ENCODE data around the gene RNPS1. TPM values are rescaled to one million over a fixed set of nuclear protein-coding genes. Genes with fewer than 3 reads are reported as not detected.
A peak's percentile ranks its signal among the peaks of the same experiment; 100 is the strongest.

Gene RNPS1
- total RNA-seq, 2 donors from 2014 or later = 204 to 224 TPM

GRCh38 chr16:2216330-2216729 lies 51.6 kb downstream of the RNPS1 start:
- H3K9me3 ChIP-seq (ENCODE audit: control insufficient read depth, low read length, poor library complexity, severe bottlenecking) = no peaks in the 10 kb centered on the region
- H3K27ac Mint-ChIP-seq = no peak overlapping the region
- peaks cover 15% of the 10 kb centered on the region for H3K4me1 Mint-ChIP-seq
- peak overlapping the region; percentile 45 for H3K4me3 Mint-ChIP-seq
- H3K36me3 Mint-ChIP-seq (ENCODE audit: low read depth) = no peaks in the 10 kb centered on the region
- no peak for DNase-seq
- no peaks in the 10 kb centered on the region for H3K27me3 Mint-ChIP-seq
- no peak for ATAC-seq

GRCh38 chr16:2214719-2214968 lies 53.3 kb downstream of the RNPS1 start, which contains the start of gene PGP:
TSS of gene PGP (minus strand) at chr16:2214840. CDS start at chr16:2214777, 63 bp downstream.
- ATAC-seq (peak; percentile 95), DNase-seq (peak in 1 of 3 donors; percentile 99)
- no peaks in the 10 kb centered on the region for H3K9me3 ChIP-seq (ENCODE audit: control insufficient read depth, low read length, poor library complexity, severe bottlenecking)
- Mint-ChIP-seq H3K4me1 (peaks cover 15% of the 10 kb centered on the region), H3K27me3 (no peaks in the 10 kb centered on the region), H3K36me3 (ENCODE audit: low read depth) (no peaks in the 10 kb centered on the region), H3K4me3 (peak within 1 kb of the TSS; percentile 87), H3K27ac (peak within 1 kb of the TSS; percentile 65)

- ATAC-seq = no peak
- Mint-ChIP-seq H3K27ac (peak overlapping the region; percentile 65), H3K27me3 (no peaks in the 10 kb centered on the region)
Measured at GRCh38 chr16:2213817-2214718, 53.9 kb downstream of the RNPS1 start.

GRCh38 chr16:2212362-2213324 lies 55.3 kb downstream of the RNPS1 start:
- H3K36me3 Mint-ChIP-seq (ENCODE audit: low read depth) = peaks cover 3% of the 10 kb centered on the region
- H3K27ac Mint-ChIP-seq = no peak overlapping the region
- DNase-seq = no peak
- peaks cover 21% of the 10 kb centered on the region for H3K4me1 Mint-ChIP-seq
- peak overlapping the region; percentile 87 for H3K4me3 Mint-ChIP-seq
- ATAC-seq = no peak
- no peaks in the 10 kb centered on the region for H3K9me3 ChIP-seq (ENCODE audit: control insufficient read depth, low read length, poor library complexity, severe bottlenecking)
- H3K27me3 Mint-ChIP-seq = no peaks in the 10 kb centered on the region

More at GRCh38 chr16:2213817-2214718, 53.9 kb downstream of the RNPS1 start:
- no peaks in the 10 kb centered on the region for H3K36me3 Mint-ChIP-seq (ENCODE audit: low read depth)
- H3K9me3 ChIP-seq (ENCODE audit: control insufficient read depth, low read length, poor library complexity, severe bottlenecking) = no peaks in the 10 kb centered on the region
- H3K4me1 Mint-ChIP-seq = peaks cover 15% of the 10 kb centered on the region
- peak overlapping the region; percentile 87 for H3K4me3 Mint-ChIP-seq
- DNase-seq = no peak

- H3K27ac Mint-ChIP-seq = no peak overlapping the region
- H3K4me1 Mint-ChIP-seq = peaks cover 23% of the 10 kb centered on the region
- no peak overlapping the region for H3K4me3 Mint-ChIP-seq
- H3K36me3 Mint-ChIP-seq (ENCODE audit: low read depth) = peaks cover 6% of the 10 kb centered on the region
- no peaks in the 10 kb centered on the region for H3K9me3 ChIP-seq (ENCODE audit: control insufficient read depth, low read length, poor library complexity, severe bottlenecking)
- H3K27me3 Mint-ChIP-seq = no peaks in the 10 kb centered on the region
- no peak for ATAC-seq
- no peak for DNase-seq
Measured at GRCh38 chr16:2211923-2212347, 56.0 kb downstream of the RNPS1 start.

- DNase-seq = no peak
- Mint-ChIP-seq H3K4me3 (peak within 1 kb of the TSS; percentile 19), H3K27me3 (no peaks in the 10 kb centered on the region), H3K4me1 (peaks cover 25% of the 10 kb centered on the region), H3K36me3 (ENCODE audit: low read depth) (peaks cover 6% of the 10 kb centered on the region), H3K27ac (no peak within 1 kb of the TSS)
- ATAC-seq = no peak
- no peaks in the 10 kb centered on the region for H3K9me3 ChIP-seq (ENCODE audit: control insufficient read depth, low read length, poor library complexity, severe bottlenecking)
Measured at GRCh38 chr16:2210386-2211365, 57.2 kb downstream of the RNPS1 start, which contains the start of gene BRICD5. TSS of gene BRICD5 (minus strand) at chr16:2210863. CDS start at chr16:2210833, 30 bp downstream.

GRCh38 chr16:2210009-2210332 lies 58.0 kb downstream of the RNPS1 start:
- ATAC-seq = no peak
- H3K9me3 ChIP-seq (ENCODE audit: control insufficient read depth, low read length, poor library complexity, severe bottlenecking) = no peaks in the 10 kb centered on the region
- H3K27ac Mint-ChIP-seq = no peak overlapping the region
- no peak overlapping the region for H3K4me3 Mint-ChIP-seq
- H3K4me1 Mint-ChIP-seq = peaks cover 24% of the 10 kb centered on the region
- H3K36me3 Mint-ChIP-seq (ENCODE audit: low read depth) = peaks cover 6% of the 10 kb centered on the region
- no peak for DNase-seq
- no peaks in the 10 kb centered on the region for H3K27me3 Mint-ChIP-seq

- no peaks in the 10 kb centered on the region for H3K9me3 ChIP-seq (ENCODE audit: control insufficient read depth, low read length, poor library complexity, severe bottlenecking)
- H3K27me3 Mint-ChIP-seq = no peaks in the 10 kb centered on the region
- no peak overlapping the region for H3K27ac Mint-ChIP-seq
- no peak overlapping the region for H3K4me3 Mint-ChIP-seq
- peaks cover 6% of the 10 kb centered on the region for H3K36me3 Mint-ChIP-seq (ENCODE audit: low read depth)
- DNase-seq (no peak), ATAC-seq (no peak)
- peaks cover 26% of the 10 kb centered on the region for H3K4me1 Mint-ChIP-seq
Measured at GRCh38 chr16:2209258-2210008, 58.5 kb downstream of the RNPS1 start.

- Mint-ChIP-seq H3K27ac (no peak overlapping the region), H3K4me1 (peaks cover 27% of the 10 kb centered on the region), H3K27me3 (no peaks in the 10 kb centered on the region), H3K36me3 (ENCODE audit: low read depth) (peaks cover 6% of the 10 kb centered on the region), H3K4me3 (no peak overlapping the region)
- H3K9me3 ChIP-seq (ENCODE audit: control insufficient read depth, low read length, poor library complexity, severe bottlenecking) = no peaks in the 10 kb centered on the region
- DNase-seq (no peak), ATAC-seq (no peak)
Measured at GRCh38 chr16:2208772-2209171, 59.2 kb downstream of the RNPS1 start.

GRCh38 chr16:2208308-2208707 lies 59.6 kb downstream of the RNPS1 start:
- H3K27me3 Mint-ChIP-seq = no peaks in the 10 kb centered on the region
- no peak overlapping the region for H3K27ac Mint-ChIP-seq
- H3K36me3 Mint-ChIP-seq (ENCODE audit: low read depth) = peaks cover 6% of the 10 kb centered on the region
- H3K4me1 Mint-ChIP-seq = peaks cover 23% of the 10 kb centered on the region
- H3K4me3 Mint-ChIP-seq = no peak overlapping the region
- no peak for DNase-seq
- no peak for ATAC-seq
- no peaks in the 10 kb centered on the region for H3K9me3 ChIP-seq (ENCODE audit: control insufficient read depth, low read length, poor library complexity, severe bottlenecking)

GRCh38 chr16:2207872-2208271 lies 60.1 kb downstream of the RNPS1 start:
- H3K9me3 ChIP-seq (ENCODE audit: control insufficient read depth, low read length, poor library complexity, severe bottlenecking) = no peaks in the 10 kb centered on the region
- Mint-ChIP-seq H3K4me3 (peak overlapping the region; percentile 81), H3K36me3 (ENCODE audit: low read depth) (peaks cover 6% of the 10 kb centered on the region), H3K4me1 (peaks cover 21% of the 10 kb centered on the region), H3K27me3 (no peaks in the 10 kb centered on the region), H3K27ac (peak overlapping the region; percentile 57)
- ATAC-seq (no peak), DNase-seq (no peak)

Data from T-helper 17 cell (primary cell).